IPS-20b (cell line): ENCODE results near the gene ST3GAL2.
"Not testable (repeated sequence)": the region's sequence is repeated elsewhere in the genome, so short reads cannot be mapped to it uniquely, and the experiment has no call there.

Source experiments
- H3K27ac ChIP-seq: one replicate; pipeline ENCODE4 v1.5.1; 2013; ENCODE audit warnings: low read length
- H3K27me3 ChIP-seq: 2 replicates; pipeline ENCODE4 v1.6.1; 2013; ENCODE audit warnings: mild to moderate bottlenecking, low read length, inconsistent platforms; ENCODE audit not compliant: insufficient read depth
- H3K36me3 ChIP-seq: 2 replicates; pipeline ENCODE4 v1.6.1; 2013; ENCODE audit warnings: low read depth, mild to moderate bottlenecking, inconsistent platforms, low read length, moderate library complexity; ENCODE audit not compliant: insufficient read depth
- H3K4me1 ChIP-seq: 2 replicates; pipeline ENCODE4 v1.6.1; 2013; ENCODE audit warnings: mild to moderate bottlenecking, control low read depth, inconsistent platforms, low read length, moderate library complexity; ENCODE audit not compliant: insufficient read depth
- H3K4me3 ChIP-seq: 2 replicates; pipeline ENCODE4 v1.5.1; 2013; ENCODE audit warnings: mild to moderate bottlenecking, low read length, inconsistent platforms
- H3K9ac ChIP-seq: 2 replicates; pipeline ENCODE4 v1.6.1; 2013; ENCODE audit warnings: low read depth, mild to moderate bottlenecking, inconsistent platforms, low read length, moderate library complexity
- H3K9me3 ChIP-seq: 2 replicates; pipeline ENCODE4 v1.6.1; 2013; ENCODE audit warnings: mild to moderate bottlenecking, low read depth, low read length, inconsistent platforms; ENCODE audit not compliant: insufficient read depth

ST3GAL2 gene

GRCh38 chr16:70332728-70333127 is 106.2 kb downstream of the ST3GAL2 start:
- not testable (repeated sequence) for H3K27me3 ChIP-seq, H3K4me1 ChIP-seq, H3K27ac ChIP-seq, H3K9me3 ChIP-seq, H3K4me3 ChIP-seq, H3K9ac ChIP-seq
- H3K36me3 ChIP-seq, result peaks cover 57% of the 10 kb centered on the region

- Histone ChIP-seq H3K27ac (no peak overlapping the region), H3K4me1 (no peaks in the 10 kb centered on the region), H3K9ac (no peak overlapping the region)
Measured at GRCh38 chr16:70331588-70332358, 107.1 kb downstream of the ST3GAL2 start.

GRCh38 chr16:70331091-70331490 is 107.8 kb downstream of the ST3GAL2 start:
- Histone ChIP-seq H3K27ac (no peak overlapping the region), H3K36me3 (peaks cover 57% of the 10 kb centered on the region)

More at GRCh38 chr16:70331588-70332358, 107.1 kb downstream of the ST3GAL2 start:
- Histone ChIP-seq H3K27me3 (no peaks in the 10 kb centered on the region), H3K36me3 (peaks cover 61% of the 10 kb centered on the region), H3K4me3 (no peak overlapping the region), H3K9me3 (no peaks in the 10 kb centered on the region)

More at GRCh38 chr16:70331091-70331490, 107.8 kb downstream of the ST3GAL2 start:
- Histone ChIP-seq H3K4me3 (no peak overlapping the region), H3K9ac (no peak overlapping the region), H3K9me3 (no peaks in the 10 kb centered on the region), H3K27me3 (no peaks in the 10 kb centered on the region), H3K4me1 (no peaks in the 10 kb centered on the region)
